Panc1 (cell line): ENCODE measurements around the gene NKAIN4.

Experiments used
- POLR2AphosphoS5 ChIP-seq: IDR thresholded peaks from 2 replicates; pipeline ENCODE4 v1.6.1; 2012; ENCODE audit warnings: mild to moderate bottlenecking, low read depth, low read length, moderate library complexity
- SIN3A ChIP-seq: IDR thresholded peaks from 2 replicates; pipeline ENCODE4 v1.6.1; 2012; ENCODE audit warnings: low read depth, mild to moderate bottlenecking, low read length, moderate library complexity, borderline replicate concordance; ENCODE audit not compliant: insufficient read depth
- TCF7L2 ChIP-seq: IDR thresholded peaks from 2 replicates; pipeline ENCODE4 v1.6.1; 2011; ENCODE audit warnings: mild to moderate bottlenecking, low read depth, low read length, inconsistent platforms
- TF ChIP-seq, protein P1 (sequence below), 2 experiments: IDR thresholded peaks; 2 replicates each; pipeline ENCODE4 v1.6.1; 2011 to 2012; ENCODE audit warnings: low read depth in 2 of 2, control low read depth in 1 of 2, low read length in 1 of 2, mild to moderate bottlenecking in 1 of 2, moderate library complexity in 1 of 2; ENCODE audit not compliant: insufficient read depth in 1 of 2
- TF ChIP-seq, protein P2 (sequence below): fragments of 450-650 bp; IDR thresholded peaks from 2 replicates; pipeline ENCODE4 v1.5.1; 2017; ENCODE audit warnings: mild to moderate bottlenecking

DNA sequence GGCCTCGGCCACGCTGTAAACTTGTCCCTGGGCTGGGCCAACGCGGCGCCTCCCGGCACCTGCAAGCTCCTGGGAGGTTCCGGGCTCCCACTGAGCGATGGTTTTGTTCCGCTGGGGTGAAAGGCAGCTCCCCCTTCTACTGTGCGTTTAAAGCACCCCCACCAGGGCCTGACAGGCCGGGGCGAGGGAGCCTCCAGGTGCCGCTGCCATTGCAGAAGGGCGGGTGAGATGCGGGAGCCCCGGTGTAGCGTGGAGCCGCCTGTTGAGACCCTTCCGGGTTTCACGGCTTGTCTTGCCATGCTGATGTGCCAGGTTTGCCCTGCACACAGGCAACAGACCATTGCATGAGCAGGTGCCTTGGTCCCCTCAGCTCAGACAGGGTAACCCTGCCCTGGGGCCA lies 41.6 kb upstream of the NKAIN4 start:
- TF ChIP-seq, protein P1, sequence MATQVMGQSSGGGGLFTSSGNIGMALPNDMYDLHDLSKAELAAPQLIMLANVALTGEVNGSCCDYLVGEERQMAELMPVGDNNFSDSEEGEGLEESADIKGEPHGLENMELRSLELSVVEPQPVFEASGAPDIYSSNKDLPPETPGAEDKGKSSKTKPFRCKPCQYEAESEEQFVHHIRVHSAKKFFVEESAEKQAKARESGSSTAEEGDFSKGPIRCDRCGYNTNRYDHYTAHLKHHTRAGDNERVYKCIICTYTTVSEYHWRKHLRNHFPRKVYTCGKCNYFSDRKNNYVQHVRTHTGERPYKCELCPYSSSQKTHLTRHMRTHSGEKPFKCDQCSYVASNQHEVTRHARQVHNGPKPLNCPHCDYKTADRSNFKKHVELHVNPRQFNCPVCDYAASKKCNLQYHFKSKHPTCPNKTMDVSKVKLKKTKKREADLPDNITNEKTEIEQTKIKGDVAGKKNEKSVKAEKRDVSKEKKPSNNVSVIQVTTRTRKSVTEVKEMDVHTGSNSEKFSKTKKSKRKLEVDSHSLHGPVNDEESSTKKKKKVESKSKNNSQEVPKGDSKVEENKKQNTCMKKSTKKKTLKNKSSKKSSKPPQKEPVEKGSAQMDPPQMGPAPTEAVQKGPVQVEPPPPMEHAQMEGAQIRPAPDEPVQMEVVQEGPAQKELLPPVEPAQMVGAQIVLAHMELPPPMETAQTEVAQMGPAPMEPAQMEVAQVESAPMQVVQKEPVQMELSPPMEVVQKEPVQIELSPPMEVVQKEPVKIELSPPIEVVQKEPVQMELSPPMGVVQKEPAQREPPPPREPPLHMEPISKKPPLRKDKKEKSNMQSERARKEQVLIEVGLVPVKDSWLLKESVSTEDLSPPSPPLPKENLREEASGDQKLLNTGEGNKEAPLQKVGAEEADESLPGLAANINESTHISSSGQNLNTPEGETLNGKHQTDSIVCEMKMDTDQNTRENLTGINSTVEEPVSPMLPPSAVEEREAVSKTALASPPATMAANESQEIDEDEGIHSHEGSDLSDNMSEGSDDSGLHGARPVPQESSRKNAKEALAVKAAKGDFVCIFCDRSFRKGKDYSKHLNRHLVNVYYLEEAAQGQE (IDR thresholded peaks at IDR 0.05; ENCODE audit: insufficient read depth in 1 of 2, low read depth in 2 of 2, low read length in 1 of 2) = no peak
- TF ChIP-seq POLR2AphosphoS5 = no peak
- TF ChIP-seq, protein P2, sequence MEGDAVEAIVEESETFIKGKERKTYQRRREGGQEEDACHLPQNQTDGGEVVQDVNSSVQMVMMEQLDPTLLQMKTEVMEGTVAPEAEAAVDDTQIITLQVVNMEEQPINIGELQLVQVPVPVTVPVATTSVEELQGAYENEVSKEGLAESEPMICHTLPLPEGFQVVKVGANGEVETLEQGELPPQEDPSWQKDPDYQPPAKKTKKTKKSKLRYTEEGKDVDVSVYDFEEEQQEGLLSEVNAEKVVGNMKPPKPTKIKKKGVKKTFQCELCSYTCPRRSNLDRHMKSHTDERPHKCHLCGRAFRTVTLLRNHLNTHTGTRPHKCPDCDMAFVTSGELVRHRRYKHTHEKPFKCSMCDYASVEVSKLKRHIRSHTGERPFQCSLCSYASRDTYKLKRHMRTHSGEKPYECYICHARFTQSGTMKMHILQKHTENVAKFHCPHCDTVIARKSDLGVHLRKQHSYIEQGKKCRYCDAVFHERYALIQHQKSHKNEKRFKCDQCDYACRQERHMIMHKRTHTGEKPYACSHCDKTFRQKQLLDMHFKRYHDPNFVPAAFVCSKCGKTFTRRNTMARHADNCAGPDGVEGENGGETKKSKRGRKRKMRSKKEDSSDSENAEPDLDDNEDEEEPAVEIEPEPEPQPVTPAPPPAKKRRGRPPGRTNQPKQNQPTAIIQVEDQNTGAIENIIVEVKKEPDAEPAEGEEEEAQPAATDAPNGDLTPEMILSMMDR = no peak
- TF ChIP-seq SIN3A = no peak
- no peak for TF ChIP-seq TCF7L2
